Ovary (tissue), 9 donors: Measurements from ENCODE around the gene TNRC6A. TPM values are rescaled to one million over a fixed set of nuclear protein-coding genes. Genes with fewer than 3 reads are reported as not detected.
"Not testable (repeated sequence)": the region's sequence is repeated elsewhere in the genome, so short reads cannot be mapped to it uniquely, and the experiment has no call there.

Experiments
- DNase-seq, 5 donors: peaks; one replicate each; pipeline ENCODE4 v3.0.0-alpha.2; 2019 to 2020
- H3K27ac ChIP-seq, 2 donors: fragments of 200-600 bp; one replicate each; pipeline versions ENCODE4 v1.5.1 to v1.8.0; 2019 to 2022
- H3K27me3 ChIP-seq: fragments of 200-600 bp; one replicate; pipeline ENCODE4 v1.8.0; 2022
- H3K36me3 ChIP-seq: fragments of 200-600 bp; sonication (generic); one replicate; pipeline ENCODE4 v1.5.1; 2019
- H3K4me1 ChIP-seq: one replicate; pipeline ENCODE4 v1.8.1; 2013; ENCODE audit warnings: mild to moderate bottlenecking, moderate library complexity; ENCODE audit not compliant: insufficient read depth
- H3K4me3 ChIP-seq: fragments of 200-600 bp; sonication (generic); one replicate; pipeline ENCODE4 v1.5.1; 2017
- H3K9me3 ChIP-seq, 2 donors: fragments of 200-600 bp in 1 of 2; sonication (generic) in 1 of 2; one replicate each; pipeline versions ENCODE4 v1.5.1 to v1.8.1; 2013 to 2019; ENCODE audit warnings: mild to moderate bottlenecking in 1 of 2, moderate library complexity in 1 of 2
- CTCF ChIP-seq, 3 donors: fragments of 450-650 bp in 2 of 3; fragments of 200-600 bp in 1 of 3; IDR thresholded peaks; one replicate each; pipeline versions ENCODE4 v1.5.1 to v1.8.0; 2016 to 2022; ENCODE audit warnings: antibody characterized with exemption in 3 of 3, mild to moderate bottlenecking in 1 of 3
- EP300 ChIP-seq: sonication (generic); formaldehyde crosslinking; IDR thresholded peaks from one replicate; pipeline ENCODE4 v1.6.1; 2017; ENCODE audit warnings: antibody characterized with exemption
- POLR2A ChIP-seq: fragments of 450-650 bp; IDR thresholded peaks from one replicate; pipeline ENCODE4 v1.6.1; 2017; ENCODE audit warnings: antibody characterized with exemption, mild to moderate bottlenecking, moderate library complexity
- WGBS, 3 donors: extraction: QIAGEN DNeasy Blood & Tissue Kit in 1 of 3; methylation state at CpG; one replicate each; pipeline versions ENCODE4 v1.1.5 to v1.1.7; 2013 to 2017; 5-methylcytosine and 5-hydroxymethylcytosine counted together
- intact Hi-C, 4 donors: fragments of 100-400 bp; cut with DNase I; formaldehyde crosslinking; loops; one replicate each; pipeline versions ENCODE4 v1.11.0 to v1.15.1; 2022 to 2023
- polyA plus RNA-seq, 2 donors: library from polyadenylated mRNA; stranded (reverse); fragments of 200-250 nt in 1 of 2; fragments of 350-450 nt in 1 of 2; fragmentation: Illumina TruSeq in 1 of 2; extraction: RNeasy Lipid Tissue Mini Kit (QIAGEN cat#74804) in 1 of 2; gene quantifications; one replicate each; pipeline ENCODE4 v1.2.3, GENCODE V29; 2013 to 2014
- total RNA-seq, 7 donors: library from RNA; depleted of rRNA in 2 of 7; stranded (reverse); fragments of >200 nt in 2 of 7; fragmentation: NEBNext Ultra II Directional in 3 of 7; extraction: Animal tissue kit (Norgen Biotek cat#: 25700) in 3 of 7; gene quantifications; one replicate each; pipeline versions ENCODE4 v1.1.0 to v1.2.4, GENCODE V29; 2016 to 2023
- donor health status: DM: no; HTN: no; CAD: no; lungs with moderate emphysema.
- donor health status: DM: no; HTN: no; CAD: no.
- donor health status: Bipolar disorder and iron deficiency.
- donor health status: DM: yes; HTN: yes; CAD: no.
- donor health status: DM: no; HTN: no; CAD: no.
- donor health status: DM: yes; HTN: yes; CAD: no.

TNRC6A gene
- total and polyA plus RNA-seq, 9 donors: 22.1 to 80.7 (median 54.0) TPM

- no peak for DNase-seq
- no peak overlapping the region for H3K27ac ChIP-seq
- H3K4me3 ChIP-seq: no peak overlapping the region
- WGBS, 3 donors: 7 to 15% (median 10%) methylated on average over 5 of the region's 5 CpGs
- no peaks in the 10 kb centered on the region for H3K9me3 ChIP-seq
- no peaks in the 10 kb centered on the region for H3K36me3 ChIP-seq
- TF ChIP-seq POLR2A (no peak), CTCF (IDR thresholded peaks at IDR 0.05) (no peak), EP300 (no peak)
- H3K27me3 ChIP-seq: no peaks in the 10 kb centered on the region
- H3K4me1 ChIP-seq: no peaks in the 10 kb centered on the region
- intact Hi-C loops: no loop called here
Observed at GRCh38 chr16:24838554-24839266, 109.3 kb downstream of the TNRC6A start.

- intact Hi-C loops: no loop called here
Observed at GRCh38 chr16:24839347-24839972, 110.0 kb downstream of the TNRC6A start.

GRCh38 chr16:24841291-24841690, 111.8 kb downstream of the TNRC6A start:
- Histone ChIP-seq H3K27me3 (no peaks in the 10 kb centered on the region), H3K36me3 (no peaks in the 10 kb centered on the region), H3K9me3 (no peaks in the 10 kb centered on the region), H3K4me3 (no peak overlapping the region), H3K27ac (no peak overlapping the region), H3K4me1 (no peaks in the 10 kb centered on the region)
- intact Hi-C loops: no loop called here
- no peak for TF ChIP-seq EP300
- TF ChIP-seq CTCF (IDR thresholded peaks at IDR 0.05): no peak
- TF ChIP-seq POLR2A: no peak
- DNase-seq: no peak

More at GRCh38 chr16:24839347-24839972, 110.0 kb downstream of the TNRC6A start:
- H3K4me1 ChIP-seq: no peaks in the 10 kb centered on the region
- no peak for DNase-seq
- no peak for TF ChIP-seq EP300
- no peak for TF ChIP-seq POLR2A
- TF ChIP-seq CTCF (IDR thresholded peaks at IDR 0.05): no peak
- H3K36me3 ChIP-seq: no peaks in the 10 kb centered on the region
- 81 to 89% (median 85%) methylated on average over 7 of the region's 7 CpGs for whole genome bisulfite sequencing, 3 donors
- no peaks in the 10 kb centered on the region for H3K9me3 ChIP-seq
- H3K27ac ChIP-seq: no peak overlapping the region
- no peak overlapping the region for H3K4me3 ChIP-seq
- H3K27me3 ChIP-seq: no peaks in the 10 kb centered on the region

GRCh38 chr16:24844101-24845030, 114.9 kb downstream of the TNRC6A start:
- DNase-seq: no peak
- no peak overlapping the region for H3K4me3 ChIP-seq
- H3K27ac ChIP-seq: no peak overlapping the region
- 82 to 86% (median 82%) methylated on average over 17 of the region's 17 CpGs for WGBS, 3 donors
- no peaks in the 10 kb centered on the region for H3K27me3 ChIP-seq
- H3K9me3 ChIP-seq: no peaks in the 10 kb centered on the region
- no peaks in the 10 kb centered on the region for H3K36me3 ChIP-seq
- no peaks in the 10 kb centered on the region for H3K4me1 ChIP-seq
- intact Hi-C loops: no loop called here
- no peak for TF ChIP-seq CTCF (IDR thresholded peaks at IDR 0.05)
- TF ChIP-seq POLR2A: no peak
- TF ChIP-seq EP300: no peak

- intact Hi-C loops, H3K4me1 ChIP-seq, H3K9me3 ChIP-seq, DNase-seq, H3K27ac ChIP-seq, H3K27me3 ChIP-seq, H3K4me3 ChIP-seq, H3K36me3 ChIP-seq: not testable (repeated sequence)
- WGBS, 3 donors: 92 to 94% (median 94%) methylated on average over 2 of the region's 2 CpGs
Observed at GRCh38 chr16:24845031-24845365, 115.5 kb downstream of the TNRC6A start.
